Activated gamma-delta T cell (primary cell): ENCODE results near the gene CTCF.
"Not testable (repeated sequence)": the region's sequence is repeated elsewhere in the genome, so short reads cannot be mapped to it uniquely, and the experiment has no call there.

Experiments
- DNase-seq: peaks from one replicate; lab custom pipeline; 2025; lab: John Stamatoyannopoulos, UW
- total RNA-seq, 2 donors: gene quantifications; one replicate each; lab custom pipeline; 2026; lab: John Stamatoyannopoulos, UW

The CTCF gene, protein sequence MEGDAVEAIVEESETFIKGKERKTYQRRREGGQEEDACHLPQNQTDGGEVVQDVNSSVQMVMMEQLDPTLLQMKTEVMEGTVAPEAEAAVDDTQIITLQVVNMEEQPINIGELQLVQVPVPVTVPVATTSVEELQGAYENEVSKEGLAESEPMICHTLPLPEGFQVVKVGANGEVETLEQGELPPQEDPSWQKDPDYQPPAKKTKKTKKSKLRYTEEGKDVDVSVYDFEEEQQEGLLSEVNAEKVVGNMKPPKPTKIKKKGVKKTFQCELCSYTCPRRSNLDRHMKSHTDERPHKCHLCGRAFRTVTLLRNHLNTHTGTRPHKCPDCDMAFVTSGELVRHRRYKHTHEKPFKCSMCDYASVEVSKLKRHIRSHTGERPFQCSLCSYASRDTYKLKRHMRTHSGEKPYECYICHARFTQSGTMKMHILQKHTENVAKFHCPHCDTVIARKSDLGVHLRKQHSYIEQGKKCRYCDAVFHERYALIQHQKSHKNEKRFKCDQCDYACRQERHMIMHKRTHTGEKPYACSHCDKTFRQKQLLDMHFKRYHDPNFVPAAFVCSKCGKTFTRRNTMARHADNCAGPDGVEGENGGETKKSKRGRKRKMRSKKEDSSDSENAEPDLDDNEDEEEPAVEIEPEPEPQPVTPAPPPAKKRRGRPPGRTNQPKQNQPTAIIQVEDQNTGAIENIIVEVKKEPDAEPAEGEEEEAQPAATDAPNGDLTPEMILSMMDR
- total RNA-seq: 142 to 145 reads per million in 2 donors

GRCh38 chr16:67562526-67562917, at the start of gene CTCF:
CTCF (plus strand) TSS chr16:67562526; CDS start chr16:67610833, 48,307 bp downstream.
- peak; percentile 85 for DNase-seq

DNA sequence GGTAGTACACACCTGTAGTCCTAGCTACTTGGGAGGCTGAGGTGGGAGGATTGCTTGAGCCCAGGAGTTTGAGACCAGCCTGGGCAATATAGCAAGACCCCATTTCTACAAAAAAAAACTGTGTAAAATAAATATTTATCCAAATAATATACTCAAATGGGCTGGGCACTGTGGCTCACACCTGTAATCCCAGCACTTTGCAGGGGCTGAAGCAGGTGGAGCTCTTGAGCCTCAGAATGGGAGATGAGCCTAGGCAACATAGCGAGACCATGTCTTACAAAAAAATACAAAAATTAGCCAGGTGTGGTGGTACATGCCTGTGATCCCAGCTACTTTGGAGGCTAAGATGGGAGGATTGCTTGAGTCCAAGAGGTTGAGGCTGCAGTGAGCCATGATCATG, 48.4 kb upstream of the CTCF start:
- not testable (repeated sequence) for DNase-seq

DNA sequence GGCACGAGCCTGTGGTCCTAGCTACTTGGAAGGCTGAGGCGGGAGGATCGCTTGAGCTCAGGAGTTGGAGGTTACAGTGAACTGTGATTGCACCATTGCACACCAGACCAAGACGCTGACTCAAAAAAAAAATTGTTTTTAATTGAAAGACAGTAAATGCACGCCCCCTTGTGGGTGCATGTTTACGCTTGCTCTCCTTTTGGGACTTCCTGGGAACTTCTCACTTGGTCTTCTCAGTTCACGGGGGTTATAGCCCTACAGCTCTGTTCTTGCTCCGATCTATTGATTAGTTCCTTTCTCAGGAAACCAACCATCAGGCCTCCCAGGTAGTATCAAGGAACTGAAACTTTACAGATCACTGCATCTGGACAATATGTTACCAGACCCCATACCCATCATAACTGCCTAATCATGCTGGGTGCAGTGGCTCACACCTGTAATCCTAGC, 47.9 kb upstream of the CTCF start:
- no peak for DNase-seq

GRCh38 chr16:67516296-67517154, 45.8 kb upstream of the CTCF start:
- no peak for DNase-seq

- DNase-seq: no peak
Observed at GRCh38 chr16:67517155-67517445, 45.2 kb upstream of the CTCF start.

DNA sequence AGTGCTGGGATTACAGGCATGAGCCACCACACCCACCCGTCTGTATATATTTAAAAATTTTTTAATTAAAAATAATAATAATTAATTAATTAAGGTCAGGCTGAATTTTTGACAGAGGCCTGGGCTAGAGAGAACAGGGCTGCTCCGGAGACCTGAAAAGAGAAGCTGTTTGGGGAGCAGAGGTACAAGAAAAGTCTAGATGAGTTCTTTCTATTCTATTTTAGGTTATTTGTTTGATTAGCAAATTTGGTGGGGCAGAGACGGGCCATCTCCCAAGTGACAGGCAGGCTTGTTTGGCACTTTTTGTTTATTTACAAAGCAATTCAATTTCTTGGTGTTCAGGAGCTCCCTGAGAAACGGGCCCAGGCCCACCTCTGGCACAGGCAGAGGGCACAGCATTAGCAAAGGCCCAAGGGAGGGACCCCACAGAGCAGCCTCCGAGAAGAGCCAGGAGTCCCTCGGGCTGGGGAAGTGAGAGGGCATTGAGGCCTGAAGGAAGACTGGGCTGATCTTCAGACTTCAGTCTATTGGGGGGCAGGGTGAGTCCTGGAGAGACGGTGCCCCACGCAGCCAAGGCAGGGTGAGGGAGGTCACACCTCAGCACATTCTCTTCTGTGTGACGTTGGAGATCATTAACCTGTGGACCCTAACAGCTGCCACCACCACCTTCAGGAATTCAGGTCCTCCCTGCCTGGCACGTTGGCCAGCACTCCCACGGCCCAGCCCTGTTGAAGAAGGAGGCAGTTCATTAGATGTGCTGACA, 44.5 kb upstream of the CTCF start:
- DNase-seq: no peak

GRCh38 chr16:67518676-67519075, 43.6 kb upstream of the CTCF start:
- no peak for DNase-seq

GRCh38 chr16:67519242-67519641, 43.1 kb upstream of the CTCF start:
- DNase-seq: no peak

- DNase-seq: peak; percentile 57
Observed at GRCh38 chr16:67521095-67521804, 41.1 kb upstream of the CTCF start.

GRCh38 chr16:67525176-67525860, 37.0 kb upstream of the CTCF start:
- no peak for DNase-seq

DNA sequence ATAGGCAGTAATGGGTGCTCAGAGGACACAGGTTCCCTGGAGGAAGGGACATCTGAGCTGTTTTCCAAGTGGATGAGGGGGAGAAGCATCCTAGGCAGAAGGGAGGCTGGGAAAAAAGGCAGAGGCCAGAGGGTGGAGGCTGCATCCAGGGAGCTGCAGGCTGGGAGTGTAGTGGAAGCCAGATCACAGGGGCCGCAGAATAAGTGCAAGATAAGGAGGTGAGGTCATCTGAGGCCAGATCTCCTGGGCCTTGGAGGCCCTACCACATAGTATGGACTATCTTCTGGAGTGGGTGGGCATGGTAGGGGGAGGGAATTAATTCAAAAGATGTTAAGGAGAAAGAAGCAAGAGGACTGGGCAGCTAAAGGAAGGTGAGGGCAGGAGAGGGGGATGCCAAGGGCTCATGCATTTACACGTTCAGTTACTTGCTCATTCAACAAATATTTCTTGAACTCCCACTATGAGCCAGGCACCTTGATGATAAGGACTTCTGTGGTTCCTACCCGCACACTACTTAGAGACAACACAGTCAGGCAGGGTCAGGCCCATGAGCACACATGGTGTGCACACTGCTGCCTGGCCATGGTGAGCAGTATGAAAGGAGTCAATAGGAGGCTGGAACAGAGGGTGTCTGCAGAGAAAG, 36.1 kb upstream of the CTCF start:
- no peak for DNase-seq

GRCh38 chr16:67528222-67528869, 34.0 kb upstream of the CTCF start, which contains the start of gene RIPOR1:
RIPOR1 (plus strand) TSS chr16:67528829; CDS start chr16:67538447, 9,618 bp downstream.
- peak; percentile 38 for DNase-seq

GRCh38 chr16:67528870-67529581, 33.3 kb upstream of the CTCF start:
- no peak for DNase-seq

- no peak for DNase-seq
Observed at GRCh38 chr16:67529582-67530012, 32.7 kb upstream of the CTCF start.

- DNase-seq: no peak
Observed at GRCh38 chr16:67530013-67530939, 32.0 kb upstream of the CTCF start.

- DNase-seq: no peak
Observed at GRCh38 chr16:67531247-67531646, 31.1 kb upstream of the CTCF start.

GRCh38 chr16:67533024-67533560, 29.2 kb upstream of the CTCF start:
- DNase-seq: no peak
